Cardiac fibroblast (primary cell): ENCODE data around the gene HELQ.
A peak's percentile ranks its signal among the peaks of the same experiment; 100 is the strongest.

Experiments used
- DNase-seq, 2 donors: peaks; one replicate each; pipeline versions ENCODE4 v3.0.0 to v3.0.0-alpha.2; 2010; ENCODE audit warnings: low read depth in 2 of 2
- H3K4me3 ChIP-seq, 2 donors: replicated peaks in 1 of 2; 1 replicate in 1 of 2; 2 replicates in 1 of 2; pipeline ENCODE4 v1.5.1; 2011; ENCODE audit warnings: low read depth in 2 of 2, low read length in 2 of 2, mild to moderate bottlenecking in 2 of 2, moderate library complexity in 1 of 2
- TF ChIP-seq, protein P1 (sequence below): IDR thresholded peaks from one replicate; pipeline ENCODE4 v1.5.1; 2011; ENCODE audit warnings: low read depth, mild to moderate bottlenecking, low read length, inconsistent platforms

The HELQ gene

DNA sequence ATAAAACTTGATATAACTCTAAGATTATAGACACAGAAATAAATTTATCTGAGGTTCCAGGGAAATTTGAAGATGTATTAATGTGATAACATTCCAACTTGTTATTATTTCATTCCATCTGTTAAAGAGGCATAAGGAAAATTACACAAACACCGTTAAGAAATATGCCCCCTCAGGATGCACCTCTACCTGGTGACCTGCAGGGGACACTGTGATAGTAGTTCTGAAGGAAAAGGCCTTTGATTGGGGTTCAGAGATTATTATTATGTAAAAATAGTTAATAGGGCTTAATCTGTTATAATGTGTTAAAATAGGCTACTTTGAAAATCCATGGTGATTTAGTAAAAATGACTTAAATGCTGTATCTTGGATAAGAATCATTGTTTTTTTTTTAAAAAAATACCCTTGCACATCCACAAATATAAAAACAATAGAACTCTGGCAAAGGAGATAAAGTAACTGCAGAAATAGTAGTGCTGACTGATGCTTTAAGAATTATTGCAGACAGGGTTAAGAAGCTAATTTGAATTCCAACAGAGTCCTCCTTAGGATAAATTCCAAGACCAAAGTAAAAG is 35.3 kb upstream of the HELQ start:
- H3K4me3 ChIP-seq: no peak overlapping the region
- peak; percentile 42 to 52 for DNase-seq
- TF ChIP-seq, protein P1, sequence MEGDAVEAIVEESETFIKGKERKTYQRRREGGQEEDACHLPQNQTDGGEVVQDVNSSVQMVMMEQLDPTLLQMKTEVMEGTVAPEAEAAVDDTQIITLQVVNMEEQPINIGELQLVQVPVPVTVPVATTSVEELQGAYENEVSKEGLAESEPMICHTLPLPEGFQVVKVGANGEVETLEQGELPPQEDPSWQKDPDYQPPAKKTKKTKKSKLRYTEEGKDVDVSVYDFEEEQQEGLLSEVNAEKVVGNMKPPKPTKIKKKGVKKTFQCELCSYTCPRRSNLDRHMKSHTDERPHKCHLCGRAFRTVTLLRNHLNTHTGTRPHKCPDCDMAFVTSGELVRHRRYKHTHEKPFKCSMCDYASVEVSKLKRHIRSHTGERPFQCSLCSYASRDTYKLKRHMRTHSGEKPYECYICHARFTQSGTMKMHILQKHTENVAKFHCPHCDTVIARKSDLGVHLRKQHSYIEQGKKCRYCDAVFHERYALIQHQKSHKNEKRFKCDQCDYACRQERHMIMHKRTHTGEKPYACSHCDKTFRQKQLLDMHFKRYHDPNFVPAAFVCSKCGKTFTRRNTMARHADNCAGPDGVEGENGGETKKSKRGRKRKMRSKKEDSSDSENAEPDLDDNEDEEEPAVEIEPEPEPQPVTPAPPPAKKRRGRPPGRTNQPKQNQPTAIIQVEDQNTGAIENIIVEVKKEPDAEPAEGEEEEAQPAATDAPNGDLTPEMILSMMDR: peak; percentile 86

DNA sequence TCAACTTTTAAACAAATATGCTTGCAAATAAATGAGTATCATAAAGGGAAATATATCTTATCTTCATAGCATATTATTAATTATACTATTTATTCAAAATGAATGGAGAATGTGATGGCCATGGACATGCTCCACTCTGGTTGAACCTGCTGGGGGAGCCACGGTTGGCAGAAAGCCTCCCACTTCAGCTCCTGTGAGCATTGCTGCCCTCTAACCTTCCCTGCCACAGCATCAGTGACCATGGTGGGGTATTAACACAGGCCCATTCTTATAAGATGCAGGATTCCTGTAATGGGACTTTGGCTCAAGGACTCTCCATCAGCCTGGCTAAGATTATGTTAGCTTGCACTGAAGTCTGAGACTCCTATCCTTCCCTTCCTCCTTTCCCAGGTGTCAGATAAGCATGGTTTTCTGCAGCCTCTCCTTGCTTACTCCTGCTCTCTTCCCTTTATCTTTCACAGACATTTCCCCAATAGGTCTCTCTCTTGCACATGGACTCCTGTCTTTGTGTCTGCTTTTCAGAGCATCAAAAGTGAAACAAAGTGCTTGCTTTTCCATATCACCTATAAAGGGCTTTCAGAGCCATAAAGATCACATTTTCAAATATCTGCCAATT is 34.2 kb upstream of the HELQ start:
- no peak for DNase-seq
- H3K4me3 ChIP-seq: no peak overlapping the region
- TF ChIP-seq, protein P1: peak; percentile 9

DNA sequence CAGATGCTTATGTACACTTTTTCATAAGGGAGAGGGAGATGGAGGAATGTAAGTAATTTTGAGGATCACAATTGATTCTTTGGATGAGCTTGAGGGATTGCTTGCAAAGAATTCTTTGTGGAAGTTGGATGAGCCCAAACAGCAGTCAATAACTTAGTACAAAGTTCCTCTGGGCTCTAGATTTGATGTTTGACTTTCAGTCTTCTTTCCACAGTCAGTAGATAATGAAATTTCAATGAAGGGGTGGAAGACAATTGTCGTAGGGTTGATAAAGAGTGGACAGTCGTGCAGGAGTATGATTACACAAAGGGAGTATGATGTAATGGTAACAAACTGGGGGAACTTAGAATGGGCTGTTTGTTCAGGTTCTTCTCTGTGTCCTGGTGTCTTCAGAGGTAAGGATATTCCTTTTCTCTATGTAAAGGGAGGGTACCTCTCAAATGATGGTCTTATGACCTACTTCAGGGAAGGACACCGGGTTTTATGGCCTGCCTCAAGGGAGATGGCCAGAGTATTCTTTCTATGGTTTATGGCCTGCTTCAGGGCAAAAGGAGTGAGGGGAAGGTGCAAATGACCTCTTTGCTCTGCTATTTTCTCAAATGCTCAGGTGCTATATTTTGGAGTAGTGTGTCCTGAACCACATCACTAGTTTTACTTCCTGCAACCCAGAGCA is 31.0 kb upstream of the HELQ start:
- TF ChIP-seq, protein P1: no peak
- no peak for DNase-seq
- no peak overlapping the region for H3K4me3 ChIP-seq

DNA sequence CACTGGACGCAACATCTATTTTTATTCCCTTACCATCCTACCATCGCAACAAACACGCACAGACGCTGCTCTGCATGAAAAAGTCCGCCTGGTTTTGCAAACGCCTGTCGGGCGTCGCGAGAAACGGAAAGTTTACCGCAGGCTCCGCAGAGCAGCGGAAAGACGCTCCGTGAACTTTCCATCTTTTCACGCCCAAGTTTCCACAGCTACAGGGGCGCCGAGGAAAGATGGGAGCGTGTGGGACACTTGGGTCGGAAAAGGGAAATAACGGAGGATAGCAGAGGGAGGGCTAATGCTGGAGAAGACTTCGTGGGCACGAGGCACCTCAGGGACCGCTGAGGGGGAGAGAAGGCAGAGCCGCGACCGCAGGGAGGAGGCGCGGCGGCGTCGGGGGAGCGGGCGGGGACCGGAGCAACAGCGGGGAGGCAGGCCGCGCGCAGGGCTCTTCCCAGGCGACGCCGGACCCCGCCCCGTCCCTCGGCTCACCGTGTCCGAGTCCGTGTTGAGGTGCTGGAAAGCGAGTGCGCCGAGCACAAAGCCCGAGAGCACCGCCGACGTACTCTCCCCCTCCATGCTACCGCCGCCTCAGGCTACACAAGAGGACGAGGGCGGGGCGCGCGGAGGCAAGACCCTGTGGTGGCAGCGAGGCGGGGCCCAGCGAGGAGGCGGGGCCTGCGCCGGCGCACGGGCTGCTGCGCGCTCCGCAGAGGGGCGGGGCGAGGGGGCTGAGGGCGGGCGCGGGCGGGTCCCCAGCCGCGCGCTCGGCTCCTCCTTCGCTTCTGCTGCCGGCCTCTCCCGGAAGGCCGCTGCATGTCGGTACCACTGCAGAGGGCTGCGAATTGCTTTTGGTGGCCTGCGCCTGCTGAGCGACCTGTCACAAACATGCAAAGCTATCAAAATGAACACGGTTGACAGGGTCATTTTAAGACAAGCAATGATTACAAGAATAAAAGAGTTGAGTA is 29.2 kb upstream of the HELQ start, which contains the start of gene ABRAXAS1:
Gene ABRAXAS1 (minus strand): TSS at position 601 of the 962 bp plus-strand sequence. CDS start 28 bp downstream, at position 573.
- peak within 1 kb of the TSS; percentile 76 to 83 for H3K4me3 ChIP-seq
- peak; percentile 91 to 95 for DNase-seq
- TF ChIP-seq, protein P1: no peak

DNA sequence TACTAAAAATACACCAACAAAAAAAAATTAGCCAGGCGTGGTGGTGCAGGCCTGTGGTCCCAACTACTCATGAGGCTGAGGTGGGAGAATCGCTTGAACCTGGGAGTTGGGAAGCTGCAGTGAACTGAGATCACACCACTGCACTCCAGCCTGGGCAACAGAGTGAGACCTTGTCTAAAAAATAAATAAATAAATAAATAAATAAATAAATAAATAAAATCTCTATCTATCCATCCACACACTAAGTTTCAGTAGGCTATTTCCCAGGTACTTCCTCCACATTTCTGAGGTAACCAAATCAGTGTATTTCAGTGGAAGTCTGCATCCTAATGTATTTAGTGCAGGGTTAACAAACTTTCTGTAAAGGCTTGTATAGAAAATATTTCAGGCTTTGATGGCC is 18.3 kb upstream of the HELQ start:
- H3K4me3 ChIP-seq: no peak overlapping the region
- TF ChIP-seq, protein P1: no peak
- DNase-seq: no peak

DNA sequence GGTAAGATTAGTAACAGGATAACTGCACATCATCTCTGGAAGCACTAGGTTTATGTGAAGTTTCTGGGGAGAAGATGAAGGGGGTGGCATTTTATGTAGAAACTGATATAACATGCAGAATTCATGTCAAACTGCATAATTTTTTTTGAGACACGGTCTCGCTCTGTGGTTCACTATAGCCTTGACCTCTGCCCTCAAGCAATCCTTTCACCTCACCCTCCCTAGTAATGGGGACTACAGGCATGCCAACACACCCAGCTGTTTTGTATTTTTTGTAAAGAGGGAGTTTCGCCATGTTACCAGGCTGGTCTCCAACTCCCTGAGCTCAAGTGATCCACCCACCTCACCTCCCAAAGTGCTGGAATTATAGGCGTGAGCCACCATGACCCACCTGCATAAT is 17.8 kb upstream of the HELQ start:
- H3K4me3 ChIP-seq: no peak overlapping the region
- TF ChIP-seq, protein P1: no peak
- no peak for DNase-seq
